Measurements from ENCODE around the gene ZNF777.
"Not testable (repeated sequence)": the region's sequence is repeated elsewhere in the genome, so short reads cannot be mapped to it uniquely, and the experiment has no call there.

ZNF777 gene

DNA sequence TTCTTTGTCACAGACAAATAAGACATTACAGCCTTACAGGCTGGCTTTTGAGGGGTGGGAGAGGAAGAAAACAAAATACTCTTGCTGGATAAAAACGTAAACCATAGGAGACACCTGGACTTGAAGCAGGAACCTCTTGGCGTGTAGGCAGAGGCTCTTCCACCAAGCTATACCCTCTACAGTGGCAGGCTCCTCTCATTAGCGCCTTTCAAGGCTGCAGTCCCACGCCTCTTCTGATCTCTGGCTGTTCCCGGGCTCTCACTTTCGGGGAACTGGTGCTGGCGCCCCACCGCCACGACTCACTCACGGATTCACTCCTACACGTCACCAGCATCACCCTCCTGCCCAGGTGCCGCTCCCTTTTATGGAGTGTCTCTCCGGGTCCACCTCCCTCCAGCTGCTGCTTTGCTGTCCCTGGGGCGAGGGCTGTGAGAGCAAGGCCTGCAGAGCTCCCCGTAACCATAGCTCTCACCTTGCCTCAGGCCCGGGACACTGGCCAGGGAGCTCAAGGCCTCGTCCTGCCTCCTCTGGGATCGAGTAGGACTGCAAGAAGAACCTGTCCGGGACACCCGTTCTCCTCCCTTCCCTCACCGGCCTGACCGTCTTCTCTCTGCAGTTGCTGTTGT, 62.6 kb downstream of the ZNF777 start:
- no peak overlapping the region for H3K4me3 ChIP-seq (ENCODE audit: low read depth, low read length)
- TF ChIP-seq, protein P1, sequence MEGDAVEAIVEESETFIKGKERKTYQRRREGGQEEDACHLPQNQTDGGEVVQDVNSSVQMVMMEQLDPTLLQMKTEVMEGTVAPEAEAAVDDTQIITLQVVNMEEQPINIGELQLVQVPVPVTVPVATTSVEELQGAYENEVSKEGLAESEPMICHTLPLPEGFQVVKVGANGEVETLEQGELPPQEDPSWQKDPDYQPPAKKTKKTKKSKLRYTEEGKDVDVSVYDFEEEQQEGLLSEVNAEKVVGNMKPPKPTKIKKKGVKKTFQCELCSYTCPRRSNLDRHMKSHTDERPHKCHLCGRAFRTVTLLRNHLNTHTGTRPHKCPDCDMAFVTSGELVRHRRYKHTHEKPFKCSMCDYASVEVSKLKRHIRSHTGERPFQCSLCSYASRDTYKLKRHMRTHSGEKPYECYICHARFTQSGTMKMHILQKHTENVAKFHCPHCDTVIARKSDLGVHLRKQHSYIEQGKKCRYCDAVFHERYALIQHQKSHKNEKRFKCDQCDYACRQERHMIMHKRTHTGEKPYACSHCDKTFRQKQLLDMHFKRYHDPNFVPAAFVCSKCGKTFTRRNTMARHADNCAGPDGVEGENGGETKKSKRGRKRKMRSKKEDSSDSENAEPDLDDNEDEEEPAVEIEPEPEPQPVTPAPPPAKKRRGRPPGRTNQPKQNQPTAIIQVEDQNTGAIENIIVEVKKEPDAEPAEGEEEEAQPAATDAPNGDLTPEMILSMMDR (IDR thresholded peaks at IDR 0.05; ENCODE audit: low read depth, low read length), result no peak
- no peaks in the 10 kb centered on the region for H3K27me3 ChIP-seq (ENCODE audit: insufficient read depth, low read depth, severe bottlenecking)
- peaks cover 4% of the 10 kb centered on the region for H3K9me3 ChIP-seq (ENCODE audit: severe bottlenecking)
- DNase-seq, result no peak
- H3K27ac ChIP-seq, result no peak overlapping the region
- H3K36me3 ChIP-seq, result no peaks in the 10 kb centered on the region

DNA sequence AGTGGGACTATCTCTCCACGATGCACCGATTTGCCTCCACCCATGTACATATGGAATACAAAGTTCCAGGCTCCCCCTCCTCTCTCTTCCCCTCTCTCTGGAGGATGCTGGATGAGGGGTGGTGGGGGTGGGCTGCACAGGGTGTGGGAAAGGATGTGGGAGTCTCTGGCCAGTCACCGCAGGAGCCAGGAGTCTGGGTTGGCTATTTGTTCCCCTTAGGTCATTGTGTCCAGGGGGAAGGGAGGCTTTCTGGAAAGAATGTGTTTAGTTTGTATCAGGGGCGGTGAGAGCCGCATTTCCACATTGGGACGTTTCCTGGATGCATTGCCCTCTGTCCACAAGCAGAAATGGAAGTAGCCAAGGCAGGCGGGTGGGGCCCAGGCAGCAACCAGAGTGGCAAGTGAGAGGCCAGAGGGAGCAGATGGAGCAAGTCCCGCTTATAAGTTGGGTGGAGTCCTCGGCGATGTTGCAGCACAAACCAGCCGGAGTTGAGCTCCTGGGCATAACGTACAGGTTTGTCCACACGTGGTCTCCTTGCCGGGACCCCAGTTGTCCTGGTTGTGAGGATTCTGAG, 63.3 kb downstream of the ZNF777 start:
- no peak overlapping the region for H3K4me3 ChIP-seq (ENCODE audit: low read depth, low read length)
- H3K27me3 ChIP-seq (ENCODE audit: insufficient read depth, low read depth, severe bottlenecking), result no peaks in the 10 kb centered on the region
- peaks cover 4% of the 10 kb centered on the region for H3K9me3 ChIP-seq (ENCODE audit: severe bottlenecking)
- TF ChIP-seq, protein P1 (IDR thresholded peaks at IDR 0.05; ENCODE audit: low read depth, low read length), result no peak
- no peaks in the 10 kb centered on the region for H3K36me3 ChIP-seq
- DNase-seq, result no peak
- no peak overlapping the region for H3K27ac ChIP-seq

DNA sequence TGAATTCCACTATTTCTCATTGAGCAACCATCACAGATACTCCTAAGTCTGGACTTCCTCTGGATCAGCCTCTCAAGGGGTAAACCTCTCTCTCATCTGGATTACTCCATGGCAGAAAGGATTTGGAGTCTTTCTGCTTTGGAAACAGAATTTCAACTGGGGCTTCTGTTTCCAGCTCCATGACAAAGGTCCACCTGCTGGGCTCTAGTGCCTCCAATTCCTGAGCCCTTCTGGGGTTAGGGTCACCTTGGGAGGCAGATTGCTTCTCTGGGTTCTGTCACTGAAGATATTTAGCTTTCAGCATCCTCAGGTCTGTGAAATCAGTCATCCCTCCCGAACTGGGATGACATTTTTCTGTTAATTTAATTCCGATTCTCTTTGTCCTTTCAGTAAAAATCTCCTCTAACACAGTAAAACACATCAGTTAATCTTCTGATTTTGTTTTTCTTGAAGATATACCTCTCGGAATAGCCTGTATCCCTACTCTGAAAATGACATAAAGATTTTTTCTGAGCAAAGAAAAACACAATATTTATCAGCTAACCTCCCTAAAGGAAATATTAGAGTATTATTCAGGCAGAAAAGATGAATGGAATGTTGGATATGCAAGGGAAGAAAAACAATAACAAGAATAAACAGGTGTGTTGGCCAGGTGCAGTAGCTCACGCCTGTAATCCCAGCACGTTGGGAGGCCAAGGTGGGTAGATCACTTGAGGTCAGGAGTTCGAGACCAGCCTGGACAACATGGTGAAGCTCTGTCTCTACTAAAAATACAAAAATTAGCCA, 72.1 kb downstream of the ZNF777 start:
- DNase-seq; H3K9me3 ChIP-seq (ENCODE audit: severe bottlenecking); H3K27me3 ChIP-seq (ENCODE audit: insufficient read depth, low read depth, severe bottlenecking); H3K36me3 ChIP-seq; H3K27ac ChIP-seq; H3K4me3 ChIP-seq (ENCODE audit: low read depth, low read length): not testable (repeated sequence)

DNA sequence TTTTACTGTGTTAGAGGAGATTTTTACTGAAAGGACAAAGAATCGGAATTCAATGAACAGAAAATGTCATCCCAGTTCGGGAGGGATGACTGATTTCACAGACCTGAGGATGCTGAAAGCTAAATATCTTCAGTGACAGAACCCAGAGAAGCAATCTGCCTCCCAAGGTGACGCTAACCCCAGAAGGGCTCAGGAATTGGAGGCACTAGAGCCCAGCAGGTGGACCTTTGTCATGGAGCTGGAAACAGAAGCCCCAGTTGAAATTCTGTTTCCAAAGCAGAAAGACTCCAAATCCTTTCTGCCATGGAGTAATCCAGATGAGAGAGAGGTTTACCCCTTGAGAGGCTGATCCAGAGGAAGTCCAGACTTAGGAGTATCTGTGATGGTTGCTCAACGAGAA, 74.3 kb downstream of the ZNF777 start:
- not testable (repeated sequence) for DNase-seq; H3K27me3 ChIP-seq (ENCODE audit: insufficient read depth, low read depth, severe bottlenecking); H3K9me3 ChIP-seq (ENCODE audit: severe bottlenecking); H3K36me3 ChIP-seq; H3K4me3 ChIP-seq (ENCODE audit: low read depth, low read length); H3K27ac ChIP-seq

DNA sequence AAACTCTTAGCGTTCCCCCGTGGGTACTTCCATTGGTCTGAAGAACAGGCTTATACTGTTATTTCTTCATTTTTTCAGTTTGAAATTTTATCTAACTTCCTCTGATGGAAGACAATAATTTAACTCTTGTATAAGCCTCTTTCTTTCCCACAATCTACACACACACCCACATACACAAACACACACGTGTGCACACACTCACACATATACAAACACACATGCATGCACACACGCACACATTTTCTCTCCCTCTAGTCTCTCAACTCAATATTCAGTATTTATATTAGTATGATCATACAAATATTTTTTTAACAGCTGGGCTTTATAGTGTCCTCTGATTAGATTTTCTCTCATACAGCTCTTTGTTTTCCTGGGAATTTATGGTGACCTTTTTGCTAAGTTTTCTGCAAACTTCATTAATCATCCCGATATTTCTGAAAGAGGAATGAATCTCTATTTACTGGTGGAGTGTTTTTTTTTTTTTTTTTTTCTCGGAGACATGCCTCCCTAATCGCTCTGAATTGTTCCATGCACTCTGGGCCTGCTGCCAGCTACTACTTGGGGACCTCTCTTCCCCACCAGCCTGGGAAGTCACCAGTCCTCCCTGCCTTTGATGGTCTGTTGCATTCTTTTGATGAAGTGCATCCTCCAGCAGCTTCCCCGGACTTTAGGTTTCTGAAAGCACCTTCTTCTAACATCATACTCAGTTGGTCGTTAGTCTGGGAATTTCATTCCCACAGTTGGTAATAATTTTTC, 75.5 kb downstream of the ZNF777 start:
- DNase-seq, result no peak
- H3K27me3 ChIP-seq (ENCODE audit: insufficient read depth, low read depth, severe bottlenecking), result no peaks in the 10 kb centered on the region
- no peaks in the 10 kb centered on the region for H3K9me3 ChIP-seq (ENCODE audit: severe bottlenecking)
- TF ChIP-seq, protein P1 (IDR thresholded peaks at IDR 0.05; ENCODE audit: low read depth, low read length), result no peak
- no peak overlapping the region for H3K4me3 ChIP-seq (ENCODE audit: low read depth, low read length)
- H3K27ac ChIP-seq, result no peak overlapping the region
- no peaks in the 10 kb centered on the region for H3K36me3 ChIP-seq

All from WERI-Rb-1 (cell line).